Breast epithelium (tissue), 3 donors: ENCODE results near the gene SLC44A2.

Source experiments
- CTCF ChIP-seq, 3 donors: fragments of 450-650 bp; IDR thresholded peaks; one replicate each; pipeline ENCODE4 v1.5.1; 2016 to 2017; ENCODE audit warnings: antibody characterized with exemption in 3 of 3, mild to moderate bottlenecking in 3 of 3, moderate library complexity in 3 of 3
- POLR2A ChIP-seq: fragments of 450-650 bp; IDR thresholded peaks from one replicate; pipeline ENCODE4 v1.6.1; 2016; ENCODE audit warnings: antibody characterized with exemption, mild to moderate bottlenecking, moderate library complexity
- POLR2AphosphoS5 ChIP-seq, 3 donors: sonication (generic); formaldehyde crosslinking; IDR thresholded peaks; one replicate each; pipeline ENCODE4 v1.6.1; 2017; ENCODE audit warnings: antibody characterized with exemption in 3 of 3

GRCh38 chr19:10618846-10619245 lies 6.5 kb upstream of the SLC44A2 start:
- TF ChIP-seq CTCF (IDR thresholded peaks at IDR 0.05) (no peak), POLR2A (no peak), POLR2AphosphoS5 (IDR thresholded peaks at IDR 0.05) (no peak)
